ENCODE data around the gene TM7SF2. TPM values are rescaled to one million over a fixed set of nuclear protein-coding genes. Genes with fewer than 3 reads are reported as not detected.

TM7SF2 gene
- total and polyA plus RNA-seq, 2 donors from 2014 or later = 20.9 to 88.2 TPM

DNA sequence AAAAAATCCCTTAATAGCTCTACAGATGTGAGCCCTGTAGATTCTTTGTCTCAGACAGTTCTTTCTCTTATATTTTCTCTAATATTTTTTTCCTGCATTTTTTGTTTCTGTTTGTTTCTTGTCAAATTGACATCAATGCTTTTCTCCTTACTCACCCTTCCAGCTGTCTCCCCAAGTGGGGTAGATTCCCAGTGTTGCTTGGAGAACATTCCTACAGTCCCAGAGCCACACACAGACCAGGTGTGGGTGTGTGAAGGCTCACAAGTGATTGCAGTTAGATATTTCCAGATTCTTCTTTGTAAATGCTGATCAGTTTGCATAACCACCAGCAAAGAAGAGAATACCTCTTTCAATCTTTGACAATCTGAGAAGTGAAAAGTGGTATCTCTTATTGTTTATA lies 8.2 kb upstream of the TM7SF2 start:
- TF ChIP-seq, protein P1, sequence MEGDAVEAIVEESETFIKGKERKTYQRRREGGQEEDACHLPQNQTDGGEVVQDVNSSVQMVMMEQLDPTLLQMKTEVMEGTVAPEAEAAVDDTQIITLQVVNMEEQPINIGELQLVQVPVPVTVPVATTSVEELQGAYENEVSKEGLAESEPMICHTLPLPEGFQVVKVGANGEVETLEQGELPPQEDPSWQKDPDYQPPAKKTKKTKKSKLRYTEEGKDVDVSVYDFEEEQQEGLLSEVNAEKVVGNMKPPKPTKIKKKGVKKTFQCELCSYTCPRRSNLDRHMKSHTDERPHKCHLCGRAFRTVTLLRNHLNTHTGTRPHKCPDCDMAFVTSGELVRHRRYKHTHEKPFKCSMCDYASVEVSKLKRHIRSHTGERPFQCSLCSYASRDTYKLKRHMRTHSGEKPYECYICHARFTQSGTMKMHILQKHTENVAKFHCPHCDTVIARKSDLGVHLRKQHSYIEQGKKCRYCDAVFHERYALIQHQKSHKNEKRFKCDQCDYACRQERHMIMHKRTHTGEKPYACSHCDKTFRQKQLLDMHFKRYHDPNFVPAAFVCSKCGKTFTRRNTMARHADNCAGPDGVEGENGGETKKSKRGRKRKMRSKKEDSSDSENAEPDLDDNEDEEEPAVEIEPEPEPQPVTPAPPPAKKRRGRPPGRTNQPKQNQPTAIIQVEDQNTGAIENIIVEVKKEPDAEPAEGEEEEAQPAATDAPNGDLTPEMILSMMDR (IDR thresholded peaks at IDR 0.05; ENCODE audit: borderline replicate concordance, extremely low read depth, insufficient read depth) = no peak
- Histone ChIP-seq H3K36me3 (ENCODE audit: control insufficient read depth in 2 of 3, insufficient read depth in 3 of 3, low read length in 3 of 3) (peaks cover 0 to 4% (median 0%) of the 10 kb centered on the region in 3 donors), H3K27ac (ENCODE audit: low read depth in 2 of 2, low read length in 2 of 2) (no peak overlapping the region), H3K27me3 (ENCODE audit: control insufficient read depth, insufficient read depth, low read length) (no peaks in the 10 kb centered on the region), H3K4me3 (ENCODE audit: low read length in 3 of 3) (no peak overlapping the region), H3K4me1 (ENCODE audit: control insufficient read depth in 2 of 3, insufficient read depth in 2 of 3, low read depth in 1 of 3, low read length in 3 of 3) (no peaks in the 10 kb centered on the region), H3K9me3 (ENCODE audit: control insufficient read depth in 2 of 3, insufficient read depth in 1 of 3, low read length in 3 of 3) (no peaks in the 10 kb centered on the region), H3K9ac (ENCODE audit: low read length in 3 of 3) (no peak overlapping the region)
- no peak for DNase-seq
- no peak for FAIRE-seq
- intact Hi-C loops (cut with DNase I) = no loop called here

DNA sequence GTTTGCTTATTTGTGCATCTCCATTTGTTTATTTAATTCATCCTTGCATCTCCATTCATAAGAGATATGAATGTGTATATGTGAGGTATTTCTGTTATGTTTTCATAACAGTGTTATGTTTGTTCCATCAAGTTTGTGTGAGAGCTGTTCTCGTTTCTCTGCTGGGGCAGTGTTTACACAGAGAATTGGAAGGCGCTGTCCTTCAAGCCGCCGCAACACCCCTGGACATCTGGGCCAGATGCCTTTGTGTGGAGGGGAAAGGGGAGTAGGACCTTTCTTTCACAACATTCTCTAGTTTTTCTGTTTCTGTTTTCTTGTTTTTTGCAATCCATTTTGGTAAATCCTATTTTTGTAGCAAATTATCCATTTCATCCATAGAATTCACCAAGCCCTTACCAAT lies 7.0 kb upstream of the TM7SF2 start:
- no peaks in the 10 kb centered on the region for H3K9me3 ChIP-seq (ENCODE audit: control insufficient read depth in 2 of 3, insufficient read depth in 1 of 3, low read length in 3 of 3)
- H3K27ac ChIP-seq (ENCODE audit: low read depth in 2 of 2, low read length in 2 of 2) = no peak overlapping the region
- DNase-seq (no peak), FAIRE-seq (no peak)
- H3K36me3 ChIP-seq (ENCODE audit: control insufficient read depth in 2 of 3, insufficient read depth in 3 of 3, low read length in 3 of 3) = peaks cover 0 to 4% (median 0%) of the 10 kb centered on the region in 3 donors
- no peak overlapping the region for H3K4me3 ChIP-seq (ENCODE audit: low read length in 3 of 3)
- TF ChIP-seq, protein P1 (IDR thresholded peaks at IDR 0.05; ENCODE audit: borderline replicate concordance, extremely low read depth, insufficient read depth) = no peak
- no peak overlapping the region for H3K9ac ChIP-seq (ENCODE audit: low read length in 3 of 3)
- no peaks in the 10 kb centered on the region for H3K27me3 ChIP-seq (ENCODE audit: control insufficient read depth, insufficient read depth, low read length)
- intact Hi-C loops (cut with DNase I) = no loop called here
- no peaks in the 10 kb centered on the region for H3K4me1 ChIP-seq (ENCODE audit: control insufficient read depth in 2 of 3, insufficient read depth in 2 of 3, low read depth in 1 of 3, low read length in 3 of 3)

DNA sequence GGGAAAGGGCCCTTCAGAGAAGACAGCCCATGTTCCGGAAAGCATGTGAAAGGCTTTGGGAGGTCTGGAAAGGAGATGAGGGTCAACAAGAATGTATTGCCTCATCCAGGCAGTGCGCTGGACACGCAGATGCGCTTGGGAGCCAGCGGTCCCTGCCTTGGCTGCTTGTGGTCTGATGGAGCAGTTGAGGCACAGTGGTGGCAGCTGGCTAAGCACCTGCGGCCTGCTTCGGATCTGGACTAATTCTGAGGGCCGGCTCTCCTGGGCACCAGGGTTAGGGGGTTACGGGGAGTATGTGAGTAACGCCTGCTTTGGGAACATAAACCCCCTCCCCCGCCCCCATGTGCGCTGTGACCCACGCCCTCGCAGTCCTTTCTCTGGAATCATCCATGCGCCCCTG lies 4.6 kb upstream of the TM7SF2 start:
- Histone ChIP-seq H3K36me3 (ENCODE audit: control insufficient read depth in 2 of 3, insufficient read depth in 3 of 3, low read length in 3 of 3) (peaks cover 0 to 4% (median 0%) of the 10 kb centered on the region in 3 donors), H3K4me3 (ENCODE audit: low read length in 3 of 3) (no peak overlapping the region), H3K9me3 (ENCODE audit: control insufficient read depth in 2 of 3, insufficient read depth in 1 of 3, low read length in 3 of 3) (no peaks in the 10 kb centered on the region), H3K27me3 (ENCODE audit: control insufficient read depth, insufficient read depth, low read length) (no peaks in the 10 kb centered on the region), H3K9ac (ENCODE audit: low read length in 3 of 3) (no peak overlapping the region), H3K27ac (ENCODE audit: low read depth in 2 of 2, low read length in 2 of 2) (no peak overlapping the region), H3K4me1 (ENCODE audit: control insufficient read depth in 2 of 3, insufficient read depth in 2 of 3, low read depth in 1 of 3, low read length in 3 of 3) (peaks cover 0 to 10% (median 4%) of the 10 kb centered on the region in 3 donors)
- intact Hi-C loops (cut with DNase I) = no loop called here
- FAIRE-seq (no peak), DNase-seq (peak in 1 of 5 donors; percentile 66)
- TF ChIP-seq, protein P1 (IDR thresholded peaks at IDR 0.05; ENCODE audit: borderline replicate concordance, extremely low read depth, insufficient read depth) = no peak
